GM12878 (cell line): ENCODE results near the gene PCDHGA7.

Experiments used
- ATF3 ChIP-seq: IDR thresholded peaks from 2 replicates; pipeline ENCODE4 v1.6.1; 2011; ENCODE audit warnings: low read depth, mild to moderate bottlenecking, low read length, moderate library complexity, borderline replicate concordance; ENCODE audit errors: extremely low read depth
- BHLHE40 ChIP-seq, 2 experiments: fragments of 450-650 bp in 1 of 2; IDR thresholded peaks; 2 replicates each; pipeline ENCODE4 v1.6.1; 2011 to 2017; ENCODE audit warnings: low read depth in 2 of 2, borderline replicate concordance in 1 of 2, improper control_type of control experiment in 1 of 2, low read length in 1 of 2, mild to moderate bottlenecking in 1 of 2
- CBX5 ChIP-seq: sonication (generic); IDR thresholded peaks from 2 replicates; pipeline ENCODE4 v1.6.1; 2016; ENCODE audit warnings: low read depth, moderate library complexity, mild to moderate bottlenecking, inconsistent platforms
- CTCF ChIP-seq, 3 experiments: IDR thresholded peaks in 2 of 3; conservative IDR thresholded peaks in 1 of 3; 2 replicates each; pipeline ENCODE4 v1.5.1; 2011; ENCODE audit warnings: low read depth in 3 of 3, low read length in 3 of 3, mild to moderate bottlenecking in 3 of 3, control low read depth in 2 of 3, moderate library complexity in 2 of 3, inconsistent platforms in 1 of 3, mixed read lengths in 1 of 3; ENCODE audit not compliant: control insufficient read depth in 2 of 3, insufficient read depth in 1 of 3; ENCODE audit errors: extremely low read depth in 1 of 3
- EZH2 ChIP-seq: IDR thresholded peaks from 2 replicates; pipeline ENCODE4 v1.6.1; 2012; ENCODE audit warnings: low read depth, mild to moderate bottlenecking, control low read depth, inconsistent platforms, low read length, borderline replicate concordance; ENCODE audit not compliant: control insufficient read depth
- MAX ChIP-seq: IDR thresholded peaks from 2 replicates; pipeline ENCODE4 v1.6.1; 2012; ENCODE audit warnings: low read depth, low read length, improper control_type of control experiment
- MXI1 ChIP-seq: fragments of 150-350 bp; IDR thresholded peaks from 2 replicates; pipeline ENCODE4 v1.6.1; 2011; ENCODE audit warnings: low read depth, mild to moderate bottlenecking, inconsistent platforms, low read length, improper control_type of control experiment
- NFYB ChIP-seq: IDR thresholded peaks from 2 replicates; pipeline ENCODE4 v1.6.1; 2011; ENCODE audit warnings: low read depth, mild to moderate bottlenecking, low read length, improper control_type of control experiment, moderate library complexity; ENCODE audit not compliant: insufficient read depth
- YY1 ChIP-seq: IDR thresholded peaks from 2 replicates; pipeline ENCODE4 v1.6.1; 2011; ENCODE audit warnings: low read depth, mild to moderate bottlenecking, low read length

- TF ChIP-seq EZH2: no peak
- TF ChIP-seq CTCF (IDR thresholded peaks at IDR 0.05 in 2 of 3, conservative IDR thresholded peaks at IDR 0.05 in 1 of 3; ENCODE audit: control insufficient read depth in 2 of 3, extremely low read depth in 1 of 3, insufficient read depth in 1 of 3, low read depth in 3 of 3, low read length in 3 of 3): no peak
- TF ChIP-seq MXI1: no peak
- no peak for TF ChIP-seq YY1
- no peak for TF ChIP-seq NFYB
- TF ChIP-seq ATF3: no peak
- no peak for TF ChIP-seq BHLHE40 (IDR thresholded peaks at IDR 0.05; ENCODE audit: borderline replicate concordance in 1 of 2, low read depth in 2 of 2, low read length in 1 of 2)
- no peak for TF ChIP-seq MAX
- no peak for TF ChIP-seq CBX5
Observed at GRCh38 chr5:141392429-141393198, 10.1 kb downstream of the PCDHGA7 start, which contains the start of gene PCDHGA8.
